Hematopoietic multipotent progenitor cell (in vitro differentiated cells): ENCODE data around the gene DNAL1. TPM values are rescaled to one million over a fixed set of nuclear protein-coding genes. Genes with fewer than 3 reads are reported as not detected.

ENCODE experiments used
- small RNA-seq: library from RNA; depleted of rRNA; stranded (forward); fragments of <200 nt; gene quantifications from one replicate; pipeline ENCODE3, GENCODE V24; 2012
- total RNA-seq: library from RNA; depleted of rRNA; stranded (reverse); fragments of >200 nt; gene quantifications from one replicate; pipeline ENCODE4 v1.2.3, GENCODE V29; 2012

DNAL1 gene
- total RNA-seq, 1 donor, result 2.4 TPM

Small RNA genes lying within 50 kb of the gene (small RNA-seq; reads per million reads assigned to genes)
- gene RNU6-240P, result not detected

Other genes starting within 250 kb of the DNAL1 start
- gene NUMB, start 186.4 kb upstream of the DNAL1 start, total RNA-seq, result 38.5 TPM
- gene RIOX1, start 154.1 kb upstream of the DNAL1 start, total RNA-seq, result 38.5 TPM
- 1.9 TPM for gene ACOT1, start 107.8 kb upstream of the DNAL1 start, total RNA-seq
- under 0.01 TPM for gene HEATR4, start 86.0 kb upstream of the DNAL1 start, total RNA-seq
- 54.4 TPM for gene ACOT2, start 75.8 kb upstream of the DNAL1 start, total RNA-seq
- gene ACOT4, start 53.1 kb upstream of the DNAL1 start, total RNA-seq, result 1.3 TPM
- not detected for gene ACOT6, start 32.5 kb upstream of the DNAL1 start, total RNA-seq
- 11.6 TPM for gene PNMA1, start 69.4 kb downstream of the DNAL1 start, total RNA-seq
- 1.9 TPM for gene PTGR2, start 206.8 kb downstream of the DNAL1 start, total RNA-seq
- gene ZNF410, start 241.9 kb downstream of the DNAL1 start, total RNA-seq, result 43.6 TPM